ENCODE measurements around the gene STXBP1. TPM values are rescaled to one million over a fixed set of nuclear protein-coding genes. Genes with fewer than 3 reads are reported as not detected.
A peak's percentile ranks its signal among the peaks of the same experiment; 100 is the strongest.

Gene STXBP1
- total and polyA plus RNA-seq, 2 of the 8 experiments (the other 6 are each of a cell fraction or from before 2014, with no cell fraction given), result 11.5 to 60.9 TPM

DNA sequence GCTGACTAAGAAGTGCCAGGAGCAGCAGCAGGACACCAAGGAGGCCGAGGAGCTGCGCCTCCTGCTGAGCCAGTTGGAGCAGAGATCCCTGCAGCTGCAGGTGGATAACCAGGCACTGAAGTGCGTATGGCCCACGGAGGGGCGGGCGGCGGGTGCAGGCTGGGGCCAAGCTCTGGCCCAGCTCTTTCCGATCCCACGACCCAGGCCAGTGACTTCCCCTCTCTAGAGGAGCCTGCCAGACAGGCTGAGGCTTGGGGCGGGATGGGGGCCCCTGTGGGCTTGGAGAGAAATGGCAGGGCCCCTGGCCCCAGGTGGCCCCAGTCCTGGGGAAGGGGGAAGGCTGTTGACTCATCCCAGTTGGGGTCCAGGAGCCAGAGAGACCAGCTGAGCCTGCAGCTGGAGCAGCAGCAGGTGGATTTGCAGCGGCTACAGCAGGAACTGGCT is 99.8 kb downstream of the STXBP1 start:
- H3K56ac ChIP-seq (replicated peaks; ENCODE audit: insufficient read length, low read depth, low read length), result no peak overlapping the region
- H3K79me2 ChIP-seq (ENCODE audit: control insufficient read depth in 1 of 2, insufficient read depth in 2 of 2, low read length in 2 of 2), result no peaks in the 10 kb centered on the region
- no peak overlapping the region for H3K9ac ChIP-seq (replicated peaks in 1 of 4; ENCODE audit: extremely low read depth in 1 of 4, low read depth in 3 of 4, low read length in 3 of 4)
- FAIRE-seq, result no peak
- no peaks in the 10 kb centered on the region for H3K36me3 ChIP-seq (ENCODE audit: control insufficient read depth in 2 of 4, insufficient read depth in 4 of 4, low read length in 3 of 4)
- peak overlapping the region; percentile 33; the same call in 1 of the 2 replicates for H2BK12ac ChIP-seq (ENCODE audit: low read depth, low read length)
- 56% methylated on average over 10 of the region's 11 CpGs; no CpG with 5 or more reads in 1 of the 2 experiments for WGBS, 2 experiments (ENCODE audit: extremely low coverage in 1 of 2, insufficient coverage in 1 of 2, insufficient read length in 1 of 2, insufficient replicate concordance in 2 of 2, low coverage in 1 of 2, low lambda C conversion rate in 2 of 2, missing lambda C conversion rate in 1 of 2)
- peaks cover 10% of the 10 kb centered on the region; the same call in 1 of the 2 replicates for H3K23me2 ChIP-seq (ENCODE audit: low read depth, low read length)
- 0 out of 7 replicates have a peak, but pooled peaks cover 0 to 2% (median 0%) of the 10 kb centered on the region in 4 experiments for H3K27me3 ChIP-seq (replicated peaks in 1 of 4; ENCODE audit: control insufficient read depth in 3 of 4, extremely low read depth in 1 of 4, insufficient read depth in 3 of 4, low read length in 3 of 4)
- TF ChIP-seq TCF12 (IDR thresholded peaks at IDR 0.05; ENCODE audit: low read depth, low read length), result 0 out of 2 replicates have a peak, but pooled peaks have one; percentile 54
- TF ChIP-seq TAF7 (optimal IDR thresholded peaks at IDR 0.05; ENCODE audit: borderline replicate concordance, low read depth, low read length), result no peak
- TF ChIP-seq, protein P1, sequence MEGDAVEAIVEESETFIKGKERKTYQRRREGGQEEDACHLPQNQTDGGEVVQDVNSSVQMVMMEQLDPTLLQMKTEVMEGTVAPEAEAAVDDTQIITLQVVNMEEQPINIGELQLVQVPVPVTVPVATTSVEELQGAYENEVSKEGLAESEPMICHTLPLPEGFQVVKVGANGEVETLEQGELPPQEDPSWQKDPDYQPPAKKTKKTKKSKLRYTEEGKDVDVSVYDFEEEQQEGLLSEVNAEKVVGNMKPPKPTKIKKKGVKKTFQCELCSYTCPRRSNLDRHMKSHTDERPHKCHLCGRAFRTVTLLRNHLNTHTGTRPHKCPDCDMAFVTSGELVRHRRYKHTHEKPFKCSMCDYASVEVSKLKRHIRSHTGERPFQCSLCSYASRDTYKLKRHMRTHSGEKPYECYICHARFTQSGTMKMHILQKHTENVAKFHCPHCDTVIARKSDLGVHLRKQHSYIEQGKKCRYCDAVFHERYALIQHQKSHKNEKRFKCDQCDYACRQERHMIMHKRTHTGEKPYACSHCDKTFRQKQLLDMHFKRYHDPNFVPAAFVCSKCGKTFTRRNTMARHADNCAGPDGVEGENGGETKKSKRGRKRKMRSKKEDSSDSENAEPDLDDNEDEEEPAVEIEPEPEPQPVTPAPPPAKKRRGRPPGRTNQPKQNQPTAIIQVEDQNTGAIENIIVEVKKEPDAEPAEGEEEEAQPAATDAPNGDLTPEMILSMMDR (IDR thresholded peaks at IDR 0.05; ENCODE audit: control extremely low read depth in 1 of 3, insufficient read depth in 1 of 3, low read depth in 1 of 3, low read length in 3 of 3), result peak in 2 of 3 experiments; percentile 7 to 19; a peak in 1 of 4 replicates
- TF ChIP-seq SIX5 (IDR thresholded peaks at IDR 0.05; ENCODE audit: low read depth, low read length), result no peak
- TF ChIP-seq SIN3A (conservative IDR thresholded peaks at IDR 0.05 in 1 of 2, IDR thresholded peaks at IDR 0.05 in 1 of 2; ENCODE audit: low read depth in 1 of 2, low read length in 2 of 2), result 0 out of 4 replicates have a peak, but pooled peaks of 1 of the 2 experiments have one; percentile 26
- peak in 1 of 2 experiments; percentile 39; a peak in 2 of 4 replicates for TF ChIP-seq RAD21 (IDR thresholded peaks at IDR 0.05 in 1 of 2, conservative IDR thresholded peaks at IDR 0.05 in 1 of 2; ENCODE audit: low read depth in 2 of 2, low read length in 2 of 2)
- peak overlapping the region; percentile 57 for H4K91ac ChIP-seq (replicated peaks; ENCODE audit: insufficient read length, low read length)
- no peak for DNase-seq (ENCODE audit: low read depth in 1 of 2, low spot score in 2 of 2)
- H3K79me1 ChIP-seq (ENCODE audit: low read depth, low read length), result no peaks in the 10 kb centered on the region; the same call in 1 of the 2 replicates
- H3K9me3 ChIP-seq (ENCODE audit: insufficient read depth in 2 of 2, low read depth in 1 of 2, low read length in 1 of 2), result no peaks in the 10 kb centered on the region
- H4K5ac ChIP-seq (ENCODE audit: insufficient read length, low read depth, low read length), result no peak overlapping the region
- peak overlapping the region; percentile 19 to 43; a peak in 2 of 4 replicates for H3K4me2 ChIP-seq (ENCODE audit: insufficient read depth in 1 of 2, low read depth in 2 of 2, low read length in 2 of 2)
- H2AFZ ChIP-seq (ENCODE audit: low read length), result no peak overlapping the region
- H4K20me1 ChIP-seq (replicated peaks in 1 of 2; ENCODE audit: control insufficient read depth in 1 of 2, insufficient read depth in 2 of 2, low read length in 2 of 2), result peaks cover 0 to 3% of the 10 kb centered on the region in 2 experiments
- no peak overlapping the region for H4K8ac ChIP-seq (ENCODE audit: extremely low read depth, insufficient read depth, low read length)
- no peak overlapping the region; the same call in 1 of the 2 replicates for H2BK15ac ChIP-seq (ENCODE audit: low read length)
- H3K18ac ChIP-seq (ENCODE audit: extremely low read depth, low read length), result peak overlapping the region; percentile 78; the same call in 1 of the 2 replicates
- no peak overlapping the region for H3K4me3 ChIP-seq (ENCODE audit: extremely low read depth in 1 of 4, insufficient read depth in 2 of 4, low read depth in 3 of 4, low read length in 4 of 4)
- H2BK20ac ChIP-seq (ENCODE audit: low read length), result no peak overlapping the region
- no peak overlapping the region for H3K14ac ChIP-seq (ENCODE audit: insufficient read length)
- peak overlapping the region; percentile 20; the same call in 1 of the 2 replicates for H3K27ac ChIP-seq (ENCODE audit: low read depth, low read length)
- no peak overlapping the region for H2BK120ac ChIP-seq (replicated peaks; ENCODE audit: low read depth, low read length)
- no peak overlapping the region for H2AK5ac ChIP-seq (ENCODE audit: low read depth, low read length)
- H2BK5ac ChIP-seq (ENCODE audit: low read depth, low read length), result no peak overlapping the region
- no peak overlapping the region for H3K23ac ChIP-seq (ENCODE audit: insufficient read length)
- POLR2A ChIA-PET (ENCODE audit: partially characterized antibody), result interaction anchor here (0.7 to 2.6 kb wide), 10 partner anchors 8 to 261 kb away, joined by 3 to 7 read pairs (median 3); partner anchors contain the start of genes LRSAM1 and RPL12
- peaks cover 0 to 32% (median 22%) of the 10 kb centered on the region in 4 experiments; a peak in 6 of 7 replicates for H3K4me1 ChIP-seq (replicated peaks in 1 of 4; ENCODE audit: control insufficient read depth in 3 of 4, insufficient read depth in 4 of 4, low read length in 3 of 4)
- no peak overlapping the region for H3K4ac ChIP-seq (replicated peaks; ENCODE audit: insufficient read length, low read depth, low read length)
- CTCF ChIA-PET (ENCODE audit: partially characterized antibody), result interaction anchor here (0.6 to 3.9 kb wide), 15 partner anchors 9 to 209 kb away, joined by 3 to 23 read pairs (median 4); partner anchors contain the start of gene TOR2A
